GM10266 (cell line): ENCODE results near the gene SLC22A2.

Experiments used
- DNase-seq: peaks from one replicate; pipeline ENCODE4 v3.0.0; 2012; ENCODE audit errors: extremely low spot score
- CTCF ChIP-seq: IDR thresholded peaks from 2 replicates; pipeline ENCODE4 v1.5.1; 2012; ENCODE audit warnings: mild to moderate bottlenecking, low read depth; ENCODE audit not compliant: control insufficient read depth, insufficient read depth; ENCODE audit errors: missing control alignments

Gene SLC22A2

GRCh38 chr6:160173806-160174527 is 84.7 kb downstream of the SLC22A2 start:
- DNase-seq, result no peak
- no peak for TF ChIP-seq CTCF

- no peak for TF ChIP-seq CTCF
- DNase-seq, result no peak
Observed at GRCh38 chr6:160172704-160173103, 85.9 kb downstream of the SLC22A2 start.

- DNase-seq, result no peak
- no peak for TF ChIP-seq CTCF
Observed at GRCh38 chr6:160170018-160170680, 88.5 kb downstream of the SLC22A2 start.

GRCh38 chr6:160167604-160168399 is 90.8 kb downstream of the SLC22A2 start:
- DNase-seq, result no peak

More at GRCh38 chr6:160167604-160168399, 90.8 kb downstream of the SLC22A2 start:
- TF ChIP-seq CTCF, result no peak
